PC-9 (cell line): ENCODE results near the gene ENAH. TPM values are rescaled to one million over a fixed set of nuclear protein-coding genes. Genes with fewer than 3 reads are reported as not detected.
A peak's percentile ranks its signal among the peaks of the same experiment; 100 is the strongest.
"Not testable (repeated sequence)": the region's sequence is repeated elsewhere in the genome, so short reads cannot be mapped to it uniquely, and the experiment has no call there.

Experiments used
- BruUV-seq: library from RNA; stranded (reverse); fragments of 400-500 nt; replicated peaks from 2 replicates; lab custom pipeline; 2021; lab: Mats Ljungman, UMichigan
- CTCF ChIA-PET: fragments of 300-600 bp; sonication (Branson Sonifier 250); formaldehyde crosslinking; loops from one replicate; lab custom pipeline; 2022; ENCODE audit warnings: antibody characterized with exemption; lab: Charles Lee
- POLR2A ChIA-PET: fragments of 300-600 bp; sonication (Branson Sonifier 250); formaldehyde crosslinking; loops from one replicate; lab custom pipeline; 2022; ENCODE audit warnings: antibody characterized with exemption; ENCODE audit not compliant: unreplicated experiment; lab: Charles Lee
- DNase-seq, 2 experiments: peaks; one replicate each; pipeline versions ENCODE4 v3.0.0 to v3.0.0-alpha.2; 2015 to 2022; ENCODE audit warnings: mixed read lengths in 1 of 2
- H2AFZ ChIP-seq: fragments of 200-600 bp; sonication (generic); 2 replicates; pipeline ENCODE4 v1.8.1; 2017; ENCODE audit warnings: antibody characterized with exemption
- H3F3A ChIP-seq: fragments of 200-600 bp; sonication (generic); 2 replicates; pipeline ENCODE4 v1.8.1; 2017; ENCODE audit warnings: antibody characterized with exemption, mild to moderate bottlenecking, low read depth; ENCODE audit not compliant: insufficient read depth
- H3K27ac ChIP-seq: fragments of 200-600 bp; sonication (generic); 2 replicates; pipeline ENCODE4 v1.6.1; 2016; ENCODE audit warnings: mixed run types
- H3K27me3 ChIP-seq: fragments of 200-600 bp; sonication (generic); 2 replicates; pipeline ENCODE4 v1.6.1; 2016; ENCODE audit warnings: low read depth, mixed run types; ENCODE audit not compliant: insufficient read depth
- H3K36me3 ChIP-seq: fragments of 200-600 bp; sonication (generic); 2 replicates; pipeline ENCODE4 v1.6.1; 2016; ENCODE audit warnings: low read depth, mixed run types
- H3K4me1 ChIP-seq: fragments of 200-600 bp; sonication (generic); replicated peaks from 2 replicates; pipeline ENCODE4 v1.6.1; 2016; ENCODE audit warnings: mixed run types; ENCODE audit not compliant: insufficient read depth
- H3K4me2 ChIP-seq: fragments of 200-600 bp; sonication (generic); 2 replicates; pipeline ENCODE4 v1.6.1; 2017; ENCODE audit warnings: mixed run types
- H3K4me3 ChIP-seq: fragments of 200-600 bp; sonication (generic); 2 replicates; pipeline ENCODE4 v1.6.1; 2016; ENCODE audit warnings: mixed run types
- H3K79me2 ChIP-seq: fragments of 200-600 bp; sonication (generic); 2 replicates; pipeline ENCODE4 v1.6.1; 2017; ENCODE audit warnings: low read depth, mixed run types
- H3K9me2 ChIP-seq: fragments of 200-600 bp; sonication (generic); 2 replicates; pipeline ENCODE4 v1.8.1; 2017; ENCODE audit warnings: mild to moderate bottlenecking; ENCODE audit not compliant: insufficient read depth
- H3K9me3 ChIP-seq: fragments of 200-600 bp; sonication (generic); 2 replicates; pipeline ENCODE4 v1.8.1; 2016; ENCODE audit warnings: low read depth; ENCODE audit not compliant: insufficient read depth
- H4K20me1 ChIP-seq: fragments of 200-600 bp; sonication (generic); 2 replicates; pipeline ENCODE4 v1.8.1; 2017; ENCODE audit not compliant: insufficient read depth
- EZH2 ChIP-seq: fragments of 200-600 bp; sonication (generic); IDR thresholded peaks from 2 replicates; pipeline ENCODE4 v1.8.0; 2017; ENCODE audit warnings: antibody characterized with exemption, low read depth
- intact Hi-C: fragments of 100-400 bp; cut with micrococcal nuclease; formaldehyde crosslinking; loops from one replicate; pipeline ENCODE4 v1.10.0; 2022; ENCODE audit not compliant: unreplicated experiment
- total RNA-seq: library from RNA; stranded (reverse); gene quantifications from 2 replicates; pipeline ENCODE4 v1.2.3, GENCODE V29; 2021
- TF ChIP-seq, protein P1 (sequence below): fragments of 200-600 bp; sonication (generic); conservative IDR thresholded peaks from 2 replicates; pipeline ENCODE4 v1.6.1; 2017; ENCODE audit warnings: mixed run types, antibody characterized with exemption, mild to moderate bottlenecking, moderate library complexity

Gene ENAH
- total RNA-seq, 1 experiment from 2014 or later = 167 TPM

DNA sequence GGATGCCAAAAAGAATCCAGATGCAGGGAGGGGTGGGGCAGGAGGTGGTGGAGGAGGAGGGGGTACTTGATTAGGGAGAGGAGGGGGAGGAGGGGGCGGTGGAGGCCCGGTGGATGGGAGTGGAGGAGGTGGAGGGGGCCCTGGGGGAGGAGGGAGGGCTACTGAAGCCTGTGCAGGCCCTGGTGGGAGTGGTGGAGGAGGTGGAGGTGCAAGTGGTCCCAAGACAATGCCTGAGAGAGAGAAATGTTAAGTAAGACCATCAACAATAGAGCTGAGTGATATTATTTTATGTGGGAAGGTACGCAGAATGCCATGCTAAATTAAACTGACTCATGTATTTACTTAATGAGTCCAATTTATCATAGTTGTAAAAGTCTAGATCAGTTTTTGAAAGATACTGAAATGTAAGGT lies 138.2 kb downstream of the ENAH start:
- Histone ChIP-seq H3K27ac (no peak overlapping the region), H3K4me3 (no peak overlapping the region), H3K79me2 (no peaks in the 10 kb centered on the region), H3K4me2 (no peak overlapping the region), H3K36me3 (peaks cover 18% of the 10 kb centered on the region), H3K27me3 (no peaks in the 10 kb centered on the region), H3K9me2 (no peaks in the 10 kb centered on the region), H4K20me1 (no peaks in the 10 kb centered on the region; the same call in 1 of the 2 replicates), H3K4me1 (peaks cover 14% of the 10 kb centered on the region), H3K9me3 (no peaks in the 10 kb centered on the region; the same call in 1 of the 2 replicates), H3F3A (peaks cover 18% of the 10 kb centered on the region), H2AFZ (no peak overlapping the region)
- no peak for TF ChIP-seq EZH2
- TF ChIP-seq, protein P1, sequence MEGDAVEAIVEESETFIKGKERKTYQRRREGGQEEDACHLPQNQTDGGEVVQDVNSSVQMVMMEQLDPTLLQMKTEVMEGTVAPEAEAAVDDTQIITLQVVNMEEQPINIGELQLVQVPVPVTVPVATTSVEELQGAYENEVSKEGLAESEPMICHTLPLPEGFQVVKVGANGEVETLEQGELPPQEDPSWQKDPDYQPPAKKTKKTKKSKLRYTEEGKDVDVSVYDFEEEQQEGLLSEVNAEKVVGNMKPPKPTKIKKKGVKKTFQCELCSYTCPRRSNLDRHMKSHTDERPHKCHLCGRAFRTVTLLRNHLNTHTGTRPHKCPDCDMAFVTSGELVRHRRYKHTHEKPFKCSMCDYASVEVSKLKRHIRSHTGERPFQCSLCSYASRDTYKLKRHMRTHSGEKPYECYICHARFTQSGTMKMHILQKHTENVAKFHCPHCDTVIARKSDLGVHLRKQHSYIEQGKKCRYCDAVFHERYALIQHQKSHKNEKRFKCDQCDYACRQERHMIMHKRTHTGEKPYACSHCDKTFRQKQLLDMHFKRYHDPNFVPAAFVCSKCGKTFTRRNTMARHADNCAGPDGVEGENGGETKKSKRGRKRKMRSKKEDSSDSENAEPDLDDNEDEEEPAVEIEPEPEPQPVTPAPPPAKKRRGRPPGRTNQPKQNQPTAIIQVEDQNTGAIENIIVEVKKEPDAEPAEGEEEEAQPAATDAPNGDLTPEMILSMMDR = no peak
- BruUV-seq = no TSS peak
- intact Hi-C loops = no loop called here
- no peak for DNase-seq
- ChIA-PET CTCF (interaction anchor here (0.6 kb wide), 1 partner anchor 17 kb away, joined by 3 read pairs; no protein-coding TSS in a partner anchor), POLR2A (no interaction called here)

DNA sequence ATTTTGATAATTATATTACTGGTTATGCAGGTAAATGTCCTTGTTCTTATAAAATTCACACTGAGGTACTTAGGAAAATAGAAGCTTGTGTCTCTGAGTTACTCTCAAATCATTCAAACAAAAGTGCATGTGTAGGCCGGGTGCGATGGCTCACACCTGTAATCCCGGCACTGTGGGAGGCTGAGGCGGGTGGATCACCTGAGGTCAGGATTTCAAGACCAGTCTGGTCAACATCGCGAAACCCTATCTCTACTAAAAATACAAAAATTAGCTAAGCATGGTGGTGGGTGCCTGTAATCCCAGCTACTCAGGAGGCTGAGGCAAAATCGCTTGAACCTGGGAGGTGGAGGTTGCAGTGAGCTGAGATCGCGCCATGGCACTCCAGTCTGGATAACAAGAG lies 139.3 kb downstream of the ENAH start:
- Histone ChIP-seq H3F3A (peaks cover 29% of the 10 kb centered on the region), H3K4me1 (peaks cover 25% of the 10 kb centered on the region), H3K36me3 (peaks cover 18% of the 10 kb centered on the region)
- H3K27ac ChIP-seq, H3K9me3 ChIP-seq, H3K79me2 ChIP-seq, BruUV-seq, CTCF ChIA-PET, H3K4me2 ChIP-seq, H3K4me3 ChIP-seq, H3K9me2 ChIP-seq, H3K27me3 ChIP-seq, H2AFZ ChIP-seq, intact Hi-C loops, H4K20me1 ChIP-seq, DNase-seq: not testable (repeated sequence)
- POLR2A ChIA-PET = interaction anchor here (0.7 kb wide), 1 partner anchor 142 kb away, joined by 4 read pairs; no protein-coding TSS in a partner anchor

DNA sequence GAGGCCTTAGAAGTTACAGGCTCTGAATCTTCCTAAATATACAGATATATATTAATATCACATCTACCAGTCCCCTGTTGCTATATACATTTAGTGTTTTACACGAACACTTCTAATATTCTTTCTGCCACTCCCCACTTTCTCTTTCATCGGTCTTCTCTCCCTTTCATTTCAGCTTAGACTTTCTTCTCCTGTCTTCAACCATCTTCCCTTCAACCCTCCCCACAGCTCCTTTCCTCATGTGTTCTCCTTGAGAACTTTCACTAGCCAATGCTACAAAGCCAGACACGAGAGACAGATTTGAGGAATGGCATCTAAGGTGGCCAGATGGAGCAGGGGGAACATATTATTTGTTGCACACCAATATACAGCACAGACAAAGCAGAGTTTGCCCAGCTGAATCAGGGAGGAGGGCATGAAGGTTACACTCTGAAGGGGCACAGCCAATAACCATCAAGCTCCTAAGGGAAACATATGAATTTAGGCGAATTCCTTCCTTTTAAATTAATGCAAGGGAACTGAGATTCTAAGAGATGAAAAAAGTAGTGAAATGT lies 141.0 kb downstream of the ENAH start:
- intact Hi-C loops = no loop called here
- POLR2A ChIA-PET = no interaction called here
- Histone ChIP-seq H2AFZ (no peak overlapping the region), H3K9me3 (peaks cover 4% of the 10 kb centered on the region; the same call in 1 of the 2 replicates), H3K27me3 (no peaks in the 10 kb centered on the region), H3K4me3 (no peak overlapping the region), H3K9me2 (no peaks in the 10 kb centered on the region), H3K4me2 (no peak overlapping the region), H3F3A (peaks cover 34% of the 10 kb centered on the region), H3K27ac (peak overlapping the region; percentile 24; the same call in 1 of the 2 replicates), H4K20me1 (no peaks in the 10 kb centered on the region), H3K36me3 (peaks cover 23% of the 10 kb centered on the region), H3K79me2 (0 out of 2 replicates have a peak, but pooled peaks cover 3% of the 10 kb centered on the region), H3K4me1 (peaks cover 36% of the 10 kb centered on the region)
- TF ChIP-seq EZH2 = no peak
- TF ChIP-seq, protein P1 = no peak
- no peak for DNase-seq
- CTCF ChIA-PET = no interaction called here
- BruUV-seq = no TSS peak

DNA sequence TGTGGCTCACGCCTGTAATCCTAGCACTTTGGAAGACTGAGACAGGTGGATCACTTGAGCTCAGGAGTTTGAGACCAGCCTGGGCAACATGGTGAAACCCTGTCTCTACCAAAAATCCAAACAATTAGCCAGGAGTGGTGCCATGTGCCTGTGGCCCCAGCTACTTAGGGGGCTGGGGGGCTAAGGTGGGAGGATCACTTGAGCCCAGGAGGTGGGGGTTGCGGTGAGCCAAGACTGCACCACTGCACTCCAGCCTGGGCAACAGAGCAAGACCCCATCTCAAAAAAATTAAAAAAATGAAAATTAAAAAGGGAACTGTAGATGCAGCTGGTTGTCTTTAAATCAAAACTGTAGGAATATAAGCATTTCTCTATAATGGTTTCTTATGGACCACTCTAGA lies 142.2 kb downstream of the ENAH start:
- H3K4me3 ChIP-seq, intact Hi-C loops, BruUV-seq, POLR2A ChIA-PET, H3K27me3 ChIP-seq, H2AFZ ChIP-seq, H4K20me1 ChIP-seq, H3K79me2 ChIP-seq, H3K4me2 ChIP-seq, DNase-seq, H3K9me2 ChIP-seq, H3K9me3 ChIP-seq: not testable (repeated sequence)
- CTCF ChIA-PET = interaction anchor here (0.7 kb wide), 1 partner anchor 107 kb away, joined by 4 read pairs; no protein-coding TSS in a partner anchor
- Histone ChIP-seq H3K27ac (peak overlapping the region; percentile 93), H3K4me1 (peaks cover 36% of the 10 kb centered on the region), H3F3A (peaks cover 45% of the 10 kb centered on the region), H3K36me3 (peaks cover 34% of the 10 kb centered on the region)
